ENCODE results near the gene MYF5. TPM values are rescaled to one million over a fixed set of nuclear protein-coding genes. Genes with fewer than 3 reads are reported as not detected.

The MYF5 gene
- total and polyA plus RNA-seq, 10 of the 15 experiments (the other 5 are each of a cell fraction or from before 2014, with no cell fraction given): not detected

DNA sequence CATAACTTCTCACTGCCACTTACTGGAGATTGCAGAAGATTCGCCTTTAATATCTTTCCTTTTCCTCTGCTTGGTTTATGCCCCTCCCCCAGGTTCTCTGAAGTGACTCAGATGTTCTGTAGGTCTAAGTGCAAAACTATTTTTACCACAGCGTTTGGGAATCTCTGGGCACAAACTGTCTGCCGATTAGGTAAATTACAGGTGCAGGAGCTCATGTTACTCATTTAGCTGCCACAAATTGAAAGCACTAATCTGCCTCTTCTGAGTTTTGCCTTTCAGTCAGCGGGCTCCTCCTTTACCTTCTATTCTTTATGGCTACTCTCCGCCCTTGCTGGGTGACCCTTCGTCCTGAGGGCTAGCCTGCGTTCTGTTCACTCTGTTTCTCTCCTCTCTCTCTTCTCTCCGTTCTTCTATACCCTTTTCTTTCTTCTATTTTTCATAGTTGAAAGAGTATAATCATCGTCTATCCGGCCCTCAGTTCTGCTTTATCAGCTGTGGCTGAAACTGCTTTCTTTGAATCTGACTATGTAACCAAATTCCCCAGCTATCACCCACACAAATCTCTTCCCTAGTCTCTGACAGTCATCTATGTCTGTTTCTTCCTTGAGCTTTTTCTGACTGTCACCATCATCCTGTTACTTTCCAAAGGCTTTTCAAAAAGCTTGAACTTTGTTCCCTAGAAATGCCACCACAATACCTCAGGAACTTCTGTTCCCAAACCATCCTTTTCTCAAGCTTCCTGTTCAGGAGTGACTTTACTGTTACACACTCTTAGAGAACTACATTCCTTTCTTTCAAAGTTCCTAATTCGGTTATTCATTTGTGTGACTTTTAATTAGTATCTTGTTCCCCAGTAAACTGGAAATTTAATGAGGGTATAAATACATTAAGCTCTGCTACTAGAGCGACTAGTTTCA lies 13.6 kb upstream of the MYF5 start (continued):
- TF ChIP-seq, protein P1, sequence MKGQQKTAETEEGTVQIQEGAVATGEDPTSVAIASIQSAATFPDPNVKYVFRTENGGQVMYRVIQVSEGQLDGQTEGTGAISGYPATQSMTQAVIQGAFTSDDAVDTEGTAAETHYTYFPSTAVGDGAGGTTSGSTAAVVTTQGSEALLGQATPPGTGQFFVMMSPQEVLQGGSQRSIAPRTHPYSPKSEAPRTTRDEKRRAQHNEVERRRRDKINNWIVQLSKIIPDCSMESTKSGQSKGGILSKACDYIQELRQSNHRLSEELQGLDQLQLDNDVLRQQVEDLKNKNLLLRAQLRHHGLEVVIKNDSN (IDR thresholded peaks at IDR 0.05; ENCODE audit: borderline replicate concordance, extremely low read length, insufficient read depth, low read depth, low read length): no peak
- TF ChIP-seq CBX5 (IDR thresholded peaks at IDR 0.05; ENCODE audit: low read depth): peak; percentile 84; the same call in 1 of the 2 replicates

DNA sequence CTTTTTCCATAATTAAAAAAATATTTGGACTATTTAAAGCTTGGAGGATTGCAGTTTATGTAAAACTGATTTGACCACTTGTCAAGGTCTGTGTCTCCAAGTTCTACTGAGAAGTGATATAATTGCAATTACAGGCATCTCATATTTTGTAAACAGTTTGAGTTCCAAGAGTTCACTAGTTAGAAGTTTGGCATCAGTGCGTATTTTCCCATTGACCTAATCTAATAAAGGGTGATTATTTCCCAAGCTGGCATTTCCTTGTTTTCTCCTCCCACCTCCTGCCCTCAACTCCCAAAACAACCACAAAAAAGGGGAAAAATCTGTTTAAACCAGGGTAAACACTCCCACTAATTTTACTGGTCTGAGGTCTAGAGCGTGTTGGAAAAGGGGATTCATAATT lies 12.3 kb upstream of the MYF5 start:
- no peak for DNase-seq (ENCODE audit: low read depth, low spot score)
- FAIRE-seq: no peak
- no peak for ATAC-seq
- no TSS peak for BruUV-seq (replicated peaks)
- 98% methylated on average over 2 of the region's 2 CpGs for WGBS (ENCODE audit: insufficient coverage, insufficient replicate concordance, low lambda C conversion rate, missing lambda C conversion rate)
- POLR2A ChIA-PET: no interaction called here
- Histone ChIP-seq H3K4me3 (no peak overlapping the region), H3K36me3 (ENCODE audit: control insufficient read depth in 2 of 2, insufficient read depth in 2 of 2, low read length in 1 of 2) (no peaks in the 10 kb centered on the region), H4K20me1 (ENCODE audit: control insufficient read depth, insufficient read depth) (no peaks in the 10 kb centered on the region), H3K4me1 (ENCODE audit: control insufficient read depth, insufficient read depth, low read length) (peaks cover 9% of the 10 kb centered on the region; the same call in 1 of the 2 replicates), H3K4me2 (ENCODE audit: control insufficient read depth, insufficient read depth) (no peak overlapping the region), H3K27ac (ENCODE audit: control insufficient read depth, insufficient read depth) (no peak overlapping the region), H3K9ac (ENCODE audit: control insufficient read depth, insufficient read depth, low read length) (no peak overlapping the region), H2AFZ (ENCODE audit: control insufficient read depth, low read depth, low read length) (no peak overlapping the region), H3K79me2 (ENCODE audit: control insufficient read depth, insufficient read depth, low read length) (no peaks in the 10 kb centered on the region), H3K9me3 (replicated peaks; ENCODE audit: control insufficient read depth, insufficient read depth, low read length) (no peaks in the 10 kb centered on the region), H3K27me3 (replicated peaks in 1 of 2; ENCODE audit: control insufficient read depth in 2 of 2, insufficient read depth in 2 of 2, low read length in 1 of 2) (peaks cover 2 to 11% of the 10 kb centered on the region in 2 experiments; a peak in 3 of 4 replicates)
- CTCF ChIA-PET: no interaction called here
- RAD21 ChIA-PET (ENCODE audit: unreplicated experiment): no interaction called here
- intact Hi-C loops (cut with micrococcal nuclease; ENCODE audit: unreplicated experiment): loop anchor here (5.0 kb wide), 1 partner anchor 292 kb away; no protein-coding TSS in a partner anchor
- SMC1A ChIA-PET (ENCODE audit: uncharacterized antibody, unreplicated experiment): interaction anchor here (0.7 to 1.5 kb wide), 3 partner anchors 8 to 95 kb away, joined by 3 to 4 read pairs (median 3); no protein-coding TSS in a partner anchor
- in situ Hi-C loops (cut with MboI): no loop called here
- no peak for TF ChIP-seq EED (IDR thresholded peaks at IDR 0.05; ENCODE audit: low read depth)
- TF ChIP-seq ZNF274 (IDR thresholded peaks at IDR 0.05; ENCODE audit: insufficient read depth, insufficient read length): no peak
- TF ChIP-seq, protein P2, sequence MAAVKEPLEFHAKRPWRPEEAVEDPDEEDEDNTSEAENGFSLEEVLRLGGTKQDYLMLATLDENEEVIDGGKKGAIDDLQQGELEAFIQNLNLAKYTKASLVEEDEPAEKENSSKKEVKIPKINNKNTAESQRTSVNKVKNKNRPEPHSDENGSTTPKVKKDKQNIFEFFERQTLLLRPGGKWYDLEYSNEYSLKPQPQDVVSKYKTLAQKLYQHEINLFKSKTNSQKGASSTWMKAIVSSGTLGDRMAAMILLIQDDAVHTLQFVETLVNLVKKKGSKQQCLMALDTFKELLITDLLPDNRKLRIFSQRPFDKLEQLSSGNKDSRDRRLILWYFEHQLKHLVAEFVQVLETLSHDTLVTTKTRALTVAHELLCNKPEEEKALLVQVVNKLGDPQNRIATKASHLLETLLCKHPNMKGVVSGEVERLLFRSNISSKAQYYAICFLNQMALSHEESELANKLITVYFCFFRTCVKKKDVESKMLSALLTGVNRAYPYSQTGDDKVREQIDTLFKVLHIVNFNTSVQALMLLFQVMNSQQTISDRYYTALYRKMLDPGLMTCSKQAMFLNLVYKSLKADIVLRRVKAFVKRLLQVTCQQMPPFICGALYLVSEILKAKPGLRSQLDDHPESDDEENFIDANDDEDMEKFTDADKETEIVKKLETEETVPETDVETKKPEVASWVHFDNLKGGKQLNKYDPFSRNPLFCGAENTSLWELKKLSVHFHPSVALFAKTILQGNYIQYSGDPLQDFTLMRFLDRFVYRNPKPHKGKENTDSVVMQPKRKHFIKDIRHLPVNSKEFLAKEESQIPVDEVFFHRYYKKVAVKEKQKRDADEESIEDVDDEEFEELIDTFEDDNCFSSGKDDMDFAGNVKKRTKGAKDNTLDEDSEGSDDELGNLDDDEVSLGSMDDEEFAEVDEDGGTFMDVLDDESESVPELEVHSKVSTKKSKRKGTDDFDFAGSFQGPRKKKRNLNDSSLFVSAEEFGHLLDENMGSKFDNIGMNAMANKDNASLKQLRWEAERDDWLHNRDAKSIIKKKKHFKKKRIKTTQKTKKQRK (IDR thresholded peaks at IDR 0.05; ENCODE audit: low read depth, low read length): no peak
- TF ChIP-seq KAT2A (conservative IDR thresholded peaks at IDR 0.05; ENCODE audit: control insufficient read depth, low read depth, low read length): no peak
- TF ChIP-seq EGR1 (IDR thresholded peaks at IDR 0.05; ENCODE audit: borderline replicate concordance in 1 of 2, low read depth in 2 of 2, low read length in 2 of 2): no peak
- no peak for TF ChIP-seq PRDM15 (CRISPR knock-in tag; IDR thresholded peaks at IDR 0.05)
- TF ChIP-seq ZNF217 (IDR thresholded peaks at IDR 0.05): no peak
- no peak for TF ChIP-seq KDM1A (IDR thresholded peaks at IDR 0.05; ENCODE audit: borderline replicate concordance)
- no peak for TF ChIP-seq CHD4 (IDR thresholded peaks at IDR 0.05)
- no peak for TF ChIP-seq TCF3 (IDR thresholded peaks at IDR 0.05; ENCODE audit: borderline replicate concordance, insufficient read depth, low read depth, low read length)
- TF ChIP-seq MXI1 (IDR thresholded peaks at IDR 0.05; ENCODE audit: low read depth, low read length): no peak

All from GM12878 (cell line).